Central memory CD8-positive, alpha-beta T cell (primary cell): Measurements from ENCODE around the gene MMP14.
"Not testable (repeated sequence)": the region's sequence is repeated elsewhere in the genome, so short reads cannot be mapped to it uniquely, and the experiment has no call there.

Experiments
- ATAC-seq: fragments of 150-1000 bp; cut with Tn5 transposase; replicated peaks from 2 replicates; pipeline ENCODE4 v1.10.0; 2022; ENCODE audit warnings: mild to moderate bottlenecking, moderate FRiP score, moderate number of reproducible peaks; ENCODE audit not compliant: poor library complexity, severe bottlenecking; ENCODE audit errors: extremely low read depth
- DNase-seq, 2 donors: peaks; one replicate each; pipeline ENCODE4 v3.0.0; 2021; ENCODE audit warnings: low spot score in 2 of 2
- H3K27ac Mint-ChIP-seq: one replicate; pipeline ENCODE4 v1.8.0; 2022; ENCODE audit warnings: low read depth, mild to moderate bottlenecking, moderate library complexity, mixed read lengths
- H3K27me3 Mint-ChIP-seq: one replicate; pipeline ENCODE4 v1.8.0; 2022; ENCODE audit warnings: mixed read lengths
- H3K36me3 Mint-ChIP-seq: one replicate; pipeline ENCODE4 v1.8.0; 2022; ENCODE audit warnings: mild to moderate bottlenecking, moderate library complexity, mixed read lengths; ENCODE audit not compliant: insufficient read depth
- H3K4me1 Mint-ChIP-seq: one replicate; pipeline ENCODE4 v1.8.0; 2022; ENCODE audit warnings: mixed read lengths
- H3K4me3 Mint-ChIP-seq: one replicate; pipeline ENCODE4 v1.8.0; 2022; ENCODE audit warnings: mild to moderate bottlenecking, moderate library complexity, mixed read lengths
- H3K9me3 Mint-ChIP-seq: one replicate; pipeline ENCODE4 v1.8.0; 2022; ENCODE audit warnings: mixed read lengths

The MMP14 gene

GRCh38 chr14:22802860-22803686 lies 33.3 kb upstream of the MMP14 start:
- ATAC-seq (no peak), DNase-seq (no peak)
- Mint-ChIP-seq H3K4me3 (no peak overlapping the region), H3K9me3 (no peaks in the 10 kb centered on the region), H3K27ac (no peak overlapping the region), H3K36me3 (no peaks in the 10 kb centered on the region), H3K27me3 (peaks cover 78% of the 10 kb centered on the region), H3K4me1 (no peaks in the 10 kb centered on the region)

GRCh38 chr14:22803687-22803974 lies 32.8 kb upstream of the MMP14 start:
- ATAC-seq (no peak), DNase-seq (no peak)
- Mint-ChIP-seq H3K27me3 (peaks cover 72% of the 10 kb centered on the region), H3K4me1 (no peaks in the 10 kb centered on the region), H3K36me3 (no peaks in the 10 kb centered on the region), H3K9me3 (no peaks in the 10 kb centered on the region), H3K4me3 (no peak overlapping the region), H3K27ac (no peak overlapping the region)

- not testable (repeated sequence) for H3K27ac Mint-ChIP-seq, DNase-seq, H3K4me3 Mint-ChIP-seq, H3K9me3 Mint-ChIP-seq, H3K4me1 Mint-ChIP-seq, H3K36me3 Mint-ChIP-seq, ATAC-seq
- H3K27me3 Mint-ChIP-seq, result peaks cover 56% of the 10 kb centered on the region
Observed at GRCh38 chr14:22805235-22805634, 31.1 kb upstream of the MMP14 start.

GRCh38 chr14:22807432-22808087 lies 28.8 kb upstream of the MMP14 start:
- Mint-ChIP-seq H3K4me1 (no peaks in the 10 kb centered on the region), H3K27me3 (peaks cover 33% of the 10 kb centered on the region), H3K27ac (no peak overlapping the region), H3K4me3 (no peak overlapping the region), H3K36me3 (no peaks in the 10 kb centered on the region), H3K9me3 (no peaks in the 10 kb centered on the region)
- no peak for ATAC-seq
- DNase-seq, result no peak

DNA sequence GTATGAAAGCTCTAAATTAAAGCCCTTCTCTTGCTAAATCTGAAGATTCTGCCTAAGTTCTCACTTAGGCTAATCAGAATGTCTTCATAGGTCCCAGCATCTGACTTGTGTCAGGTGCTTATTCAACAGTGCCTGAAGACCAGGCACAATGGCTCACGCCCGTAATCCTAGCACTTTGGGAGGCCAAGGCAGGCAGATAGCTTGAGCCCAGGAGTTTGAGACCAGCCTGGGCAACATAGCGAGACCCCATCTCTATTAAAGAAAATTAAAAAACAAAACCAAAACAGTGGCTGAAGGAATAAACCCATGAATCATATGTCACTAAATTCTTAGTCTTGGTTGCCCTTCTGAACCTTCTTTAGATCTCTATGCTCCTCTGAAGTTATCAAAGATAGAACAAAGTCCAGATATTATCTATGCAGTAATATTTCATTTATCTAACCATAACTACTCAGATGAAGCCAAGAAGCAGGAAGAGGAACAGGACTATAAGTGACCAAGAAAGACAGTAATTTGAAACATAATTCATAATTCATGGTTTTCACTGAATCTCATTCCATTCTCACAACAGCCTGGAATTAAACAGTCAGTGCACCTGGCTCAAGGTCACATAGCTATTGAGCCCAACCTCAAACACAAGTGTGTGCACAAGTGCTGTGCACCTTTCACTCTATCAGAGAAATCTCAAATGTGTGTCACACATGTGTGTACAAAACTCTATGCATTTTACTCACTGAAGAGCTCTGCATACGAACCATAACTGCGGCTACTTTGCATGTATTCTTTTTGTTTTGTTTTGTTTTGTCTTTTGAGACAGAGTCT lies 27.8 kb upstream of the MMP14 start:
- H3K4me1 Mint-ChIP-seq, result no peaks in the 10 kb centered on the region
- peaks cover 22% of the 10 kb centered on the region for H3K27me3 Mint-ChIP-seq
- H3K36me3 Mint-ChIP-seq, result no peaks in the 10 kb centered on the region

GRCh38 chr14:22811722-22812121 lies 24.7 kb upstream of the MMP14 start:
- DNase-seq (no peak), ATAC-seq (no peak)
- Mint-ChIP-seq H3K4me1 (no peaks in the 10 kb centered on the region), H3K4me3 (no peak overlapping the region), H3K27me3 (no peaks in the 10 kb centered on the region), H3K9me3 (no peaks in the 10 kb centered on the region), H3K27ac (no peak overlapping the region), H3K36me3 (no peaks in the 10 kb centered on the region)

More for the DNA sequence above, 27.8 kb upstream of the MMP14 start:
- ATAC-seq, result no peak
- DNase-seq, result no peak
- Mint-ChIP-seq H3K9me3 (no peaks in the 10 kb centered on the region), H3K4me3 (no peak overlapping the region), H3K27ac (no peak overlapping the region)

DNA sequence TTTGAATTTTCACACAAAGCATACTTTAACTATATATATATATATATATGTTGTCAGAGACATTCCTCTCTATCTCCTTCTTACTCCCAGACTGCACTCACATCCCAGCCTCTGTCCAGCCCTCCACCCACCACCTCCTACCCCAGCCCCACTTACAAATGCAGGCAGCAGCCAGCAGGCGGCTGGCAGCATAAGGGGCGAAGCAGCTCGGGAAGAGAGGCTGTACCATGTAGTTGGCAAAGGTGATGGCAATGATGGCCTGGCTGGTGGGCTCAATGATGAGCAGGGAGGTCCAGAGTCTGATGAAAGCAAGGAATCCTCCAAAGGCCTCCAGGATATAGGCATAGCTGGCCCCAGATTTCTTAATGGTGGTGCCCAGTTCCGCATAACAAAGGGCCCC lies 23.6 kb upstream of the MMP14 start:
- no peak for ATAC-seq
- Mint-ChIP-seq H3K27ac (no peak overlapping the region), H3K4me3 (no peak overlapping the region), H3K4me1 (no peaks in the 10 kb centered on the region), H3K27me3 (no peaks in the 10 kb centered on the region), H3K36me3 (no peaks in the 10 kb centered on the region), H3K9me3 (no peaks in the 10 kb centered on the region)
- DNase-seq, result no peak

DNA sequence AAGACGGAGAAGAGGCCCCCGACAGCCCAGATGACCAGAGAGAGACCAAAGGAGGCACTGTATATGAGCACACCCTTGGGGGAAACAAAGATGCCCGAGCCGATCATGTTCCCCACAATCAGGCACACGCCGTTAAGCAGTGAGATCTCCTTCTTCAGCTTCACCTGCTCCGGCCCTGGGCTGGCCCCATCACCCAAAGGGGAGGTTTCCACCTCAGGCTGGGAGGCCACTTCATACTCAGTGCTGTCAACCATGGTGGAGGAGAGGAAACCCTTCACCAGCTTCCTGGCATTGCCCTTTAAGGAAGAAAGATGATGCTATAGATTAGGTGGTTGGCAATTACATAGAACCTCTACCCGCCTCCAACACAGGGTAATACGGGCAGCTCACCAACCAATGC lies 23.2 kb upstream of the MMP14 start:
- H3K9me3 Mint-ChIP-seq, result no peaks in the 10 kb centered on the region
- no peak overlapping the region for H3K27ac Mint-ChIP-seq
- no peaks in the 10 kb centered on the region for H3K36me3 Mint-ChIP-seq
- DNase-seq, result no peak
- ATAC-seq, result no peak
- no peaks in the 10 kb centered on the region for H3K27me3 Mint-ChIP-seq
- H3K4me3 Mint-ChIP-seq, result no peak overlapping the region
- H3K4me1 Mint-ChIP-seq, result no peaks in the 10 kb centered on the region

GRCh38 chr14:22814373-22814772 lies 22.0 kb upstream of the MMP14 start:
- H3K4me3 Mint-ChIP-seq, result no peak overlapping the region
- no peak for ATAC-seq
- H3K27ac Mint-ChIP-seq, result no peak overlapping the region
- H3K27me3 Mint-ChIP-seq, result peaks cover 8% of the 10 kb centered on the region
- H3K4me1 Mint-ChIP-seq, result no peaks in the 10 kb centered on the region
- no peaks in the 10 kb centered on the region for H3K36me3 Mint-ChIP-seq
- no peak for DNase-seq
- H3K9me3 Mint-ChIP-seq, result no peaks in the 10 kb centered on the region

DNA sequence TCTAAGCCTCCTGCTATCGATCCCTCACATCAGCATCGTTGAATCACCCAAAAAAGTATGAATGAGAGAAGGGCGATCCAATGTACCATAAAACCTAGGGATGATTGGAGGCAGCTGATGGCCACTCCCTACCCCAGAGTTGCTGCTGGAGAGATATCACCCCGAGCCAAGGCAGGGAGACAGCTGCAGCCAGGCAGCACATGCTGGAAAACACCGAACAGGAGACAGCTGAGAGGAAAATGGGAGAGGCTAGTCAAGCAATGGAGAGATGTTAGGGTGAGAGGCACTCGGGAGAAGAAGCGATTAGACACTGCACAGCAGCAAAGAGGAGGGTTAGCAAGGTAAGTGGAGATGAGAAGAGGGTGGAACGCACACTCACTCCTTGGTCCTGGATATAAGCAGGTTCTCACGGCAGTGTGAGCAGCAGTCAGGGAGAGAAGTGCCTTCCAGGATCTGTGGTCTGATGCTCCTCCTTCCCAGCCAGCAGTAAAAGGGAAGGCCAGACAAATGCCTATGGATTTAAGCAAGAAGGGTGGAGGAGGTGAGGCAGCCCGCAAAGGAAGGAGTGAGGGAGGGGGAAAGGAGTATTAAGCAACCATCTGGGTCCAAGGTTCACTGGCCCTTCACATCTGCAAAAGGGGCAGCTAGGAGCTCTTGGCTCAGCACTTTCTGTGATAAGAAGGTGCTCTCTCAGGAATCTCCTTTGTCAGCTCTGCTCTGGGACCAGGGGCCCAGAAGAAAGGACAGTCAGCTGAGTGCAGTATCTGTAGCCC lies 21.3 kb upstream of the MMP14 start, which contains the start of gene SLC7A7:
Gene SLC7A7 (minus strand): TSS at position 495 of the 773 bp plus-strand sequence. CDS start 2,037 bp downstream, outside the sequence.
- Mint-ChIP-seq H3K4me3 (no peak within 1 kb of the TSS), H3K36me3 (no peaks in the 10 kb centered on the region), H3K4me1 (no peaks in the 10 kb centered on the region), H3K9me3 (no peaks in the 10 kb centered on the region), H3K27me3 (peaks cover 15% of the 10 kb centered on the region), H3K27ac (no peak within 1 kb of the TSS)
- no peak for DNase-seq
- no peak for ATAC-seq

DNA sequence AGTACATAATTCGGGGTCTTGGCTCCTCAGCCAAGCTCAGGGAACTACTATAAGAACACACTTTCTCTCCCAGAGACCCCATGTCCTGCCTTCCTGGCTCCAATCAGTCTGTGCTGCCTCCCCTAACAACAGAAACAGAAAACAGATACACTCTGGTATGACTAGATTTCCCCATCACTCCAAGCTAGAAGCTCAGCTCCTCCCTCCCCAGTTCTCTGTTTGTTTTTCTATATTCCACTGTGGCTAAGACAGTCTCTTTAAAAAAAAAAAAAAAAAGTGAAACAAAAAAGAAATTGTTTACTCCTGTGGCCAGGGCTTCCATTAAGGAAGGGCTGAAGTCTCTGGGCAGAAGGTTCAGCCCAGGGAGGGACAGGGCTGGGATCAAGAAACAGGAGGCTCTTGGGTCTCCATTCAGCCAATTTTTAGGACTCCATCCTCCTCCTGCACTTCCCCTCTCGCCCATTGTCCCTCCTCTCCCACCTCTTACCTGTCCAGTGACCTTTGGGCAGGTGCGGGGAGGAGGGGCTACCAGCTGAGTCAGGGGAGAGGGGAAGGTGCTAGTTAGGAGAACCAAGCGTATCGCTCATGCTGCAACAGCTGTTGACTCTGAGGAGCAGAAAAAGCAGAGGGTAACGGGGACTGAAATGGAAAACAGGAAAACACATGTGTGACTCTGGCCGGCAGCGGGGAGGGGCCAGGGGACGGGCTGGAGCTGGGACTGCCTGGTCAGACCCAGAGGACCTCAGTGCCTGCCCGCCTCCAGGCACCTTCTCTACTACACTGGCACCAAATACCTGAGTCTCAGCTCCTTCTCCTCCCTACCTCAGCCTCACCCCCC lies 17.0 kb upstream of the MMP14 start:
- H3K27me3 Mint-ChIP-seq, result peaks cover 29% of the 10 kb centered on the region
- DNase-seq (no peak), ATAC-seq (no peak)
- H3K9me3 Mint-ChIP-seq, result no peaks in the 10 kb centered on the region
- no peak overlapping the region for H3K4me3 Mint-ChIP-seq
- no peaks in the 10 kb centered on the region for H3K4me1 Mint-ChIP-seq
- H3K36me3 Mint-ChIP-seq, result peaks cover 2% of the 10 kb centered on the region
- H3K27ac Mint-ChIP-seq, result no peak overlapping the region
